Fibroblast of lung (primary cell): ENCODE measurements around the gene VSIR.

Experiments used
- EZH2 ChIP-seq: IDR thresholded peaks from 2 replicates; pipeline ENCODE4 v1.5.1; 2012; ENCODE audit warnings: low read length, control low read depth, mild to moderate bottlenecking; ENCODE audit errors: missing control alignments
- TF ChIP-seq, protein P1 (sequence below), 2 donors: IDR thresholded peaks in 1 of 2; conservative IDR thresholded peaks in 1 of 2; 1 replicate in 1 of 2; 2 replicates in 1 of 2; pipeline ENCODE4 v1.5.1; 2011 to 2012; ENCODE audit warnings: low read length in 2 of 2, control low read depth in 1 of 2, inconsistent platforms in 1 of 2, low read depth in 1 of 2, mild to moderate bottlenecking in 1 of 2

DNA sequence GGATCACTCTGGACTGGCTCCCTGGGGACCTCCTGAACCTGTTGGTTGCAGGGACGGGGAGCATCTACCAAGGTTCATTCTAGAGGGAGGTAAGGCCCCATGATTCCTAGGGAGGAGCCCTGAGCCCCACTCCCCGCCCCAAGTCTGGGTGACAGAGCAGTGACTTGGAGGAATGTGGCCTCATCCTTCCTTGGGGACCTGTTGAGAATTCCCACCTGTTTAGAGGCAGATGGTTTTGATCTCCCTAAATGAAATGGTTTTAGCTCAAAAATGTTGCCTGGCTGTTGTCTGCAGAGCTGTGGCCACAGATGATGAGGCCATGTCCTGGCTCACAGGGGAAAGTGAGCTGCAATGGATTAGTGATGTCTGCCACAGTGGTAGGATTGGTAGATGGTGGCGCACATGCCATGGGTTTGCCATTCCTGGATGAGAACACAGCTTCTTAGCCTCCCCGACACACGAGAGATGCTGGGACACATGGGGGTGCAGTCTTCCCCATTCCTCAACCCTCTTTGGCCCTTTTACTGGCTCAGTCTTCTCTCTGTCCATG lies 66.0 kb downstream of the VSIR start:
- TF ChIP-seq, protein P1, sequence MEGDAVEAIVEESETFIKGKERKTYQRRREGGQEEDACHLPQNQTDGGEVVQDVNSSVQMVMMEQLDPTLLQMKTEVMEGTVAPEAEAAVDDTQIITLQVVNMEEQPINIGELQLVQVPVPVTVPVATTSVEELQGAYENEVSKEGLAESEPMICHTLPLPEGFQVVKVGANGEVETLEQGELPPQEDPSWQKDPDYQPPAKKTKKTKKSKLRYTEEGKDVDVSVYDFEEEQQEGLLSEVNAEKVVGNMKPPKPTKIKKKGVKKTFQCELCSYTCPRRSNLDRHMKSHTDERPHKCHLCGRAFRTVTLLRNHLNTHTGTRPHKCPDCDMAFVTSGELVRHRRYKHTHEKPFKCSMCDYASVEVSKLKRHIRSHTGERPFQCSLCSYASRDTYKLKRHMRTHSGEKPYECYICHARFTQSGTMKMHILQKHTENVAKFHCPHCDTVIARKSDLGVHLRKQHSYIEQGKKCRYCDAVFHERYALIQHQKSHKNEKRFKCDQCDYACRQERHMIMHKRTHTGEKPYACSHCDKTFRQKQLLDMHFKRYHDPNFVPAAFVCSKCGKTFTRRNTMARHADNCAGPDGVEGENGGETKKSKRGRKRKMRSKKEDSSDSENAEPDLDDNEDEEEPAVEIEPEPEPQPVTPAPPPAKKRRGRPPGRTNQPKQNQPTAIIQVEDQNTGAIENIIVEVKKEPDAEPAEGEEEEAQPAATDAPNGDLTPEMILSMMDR (conservative IDR thresholded peaks at IDR 0.05 in 1 of 2, IDR thresholded peaks at IDR 0.05 in 1 of 2; ENCODE audit: low read depth in 1 of 2, low read length in 2 of 2), result no peak
- no peak for TF ChIP-seq EZH2
